Endothelial cell of umbilical vein (primary cell): ENCODE data around the gene TTC17. TPM values are rescaled to one million over a fixed set of nuclear protein-coding genes. Genes with fewer than 3 reads are reported as not detected.

Source experiments
- BruUV-seq: library from RNA; stranded (reverse); fragments of 400-500 nt; replicated peaks from 2 replicates; lab custom pipeline; 2021; lab: Mats Ljungman, UMichigan
- CTCF ChIA-PET: fragments of 300-600, 350-600 bp; sonication (Branson Sonifier 250); formaldehyde crosslinking; loops from one replicate; lab custom pipeline; 2021; ENCODE audit warnings: antibody characterized with exemption, inconsistent platforms; lab: Charles Lee
- POLR2A ChIA-PET: fragments of 300-600, 350-600 bp; sonication (Branson Sonifier 250); formaldehyde crosslinking; loops from one replicate; lab custom pipeline; 2021; ENCODE audit warnings: antibody characterized with exemption, inconsistent platforms; lab: Charles Lee
- DNase-seq: peaks from one replicate; pipeline ENCODE4 v3.0.0-alpha.2; 2011; ENCODE audit warnings: low read depth, low spot score
- FAIRE-seq: peaks from 2 replicates; lab custom pipeline; 2011; peaks lifted over from hg19 to GRCh38; lab: Jason Lieb, UNC
- H2AFZ ChIP-seq: 2 replicates; pipeline ENCODE4 v1.6.0; 2012; ENCODE audit warnings: low read depth, low read length, control low read depth, inconsistent platforms
- H3K27ac ChIP-seq: 2 replicates; pipeline ENCODE4 v1.5.1; 2011; ENCODE audit warnings: low read depth, mild to moderate bottlenecking, control low read depth, low read length, moderate library complexity; ENCODE audit not compliant: insufficient read depth
- H3K27me3 ChIP-seq, 2 experiments: 2 replicates each; pipeline versions ENCODE4 v1.6.0 to v1.6.1; 2011; ENCODE audit warnings: low read length in 2 of 2, mixed read lengths in 1 of 2; ENCODE audit not compliant: control insufficient read depth in 2 of 2, insufficient read depth in 2 of 2
- H3K36me3 ChIP-seq, 2 experiments: 2 replicates in 1 of 2; 3 replicates in 1 of 2; pipeline ENCODE4 v1.5.1; 2011; ENCODE audit warnings: low read length in 2 of 2, mild to moderate bottlenecking in 1 of 2, moderate library complexity in 1 of 2; ENCODE audit not compliant: control insufficient read depth in 2 of 2, insufficient read depth in 2 of 2; ENCODE audit errors: extremely low read depth in 1 of 2
- H3K4me1 ChIP-seq: 3 replicates; pipeline ENCODE4 v1.5.1; 2011; ENCODE audit warnings: mild to moderate bottlenecking, low read length; ENCODE audit not compliant: control insufficient read depth, insufficient read depth; ENCODE audit errors: extremely low read depth
- H3K4me2 ChIP-seq: 2 replicates; pipeline ENCODE4 v1.6.1; 2011; ENCODE audit warnings: low read length, control low read depth, mixed read lengths; ENCODE audit not compliant: insufficient read depth
- H3K4me3 ChIP-seq, 3 experiments: fragments of 200-600 bp in 1 of 3; sonication (generic), shearing (Covaris generic) in 1 of 3; replicated peaks in 1 of 3; 2 replicates each; pipeline ENCODE4 v1.5.1; 2011 to 2016; ENCODE audit warnings: control low read depth in 3 of 3, low read length in 3 of 3, mild to moderate bottlenecking in 2 of 3, inconsistent platforms in 1 of 3, low read depth in 1 of 3, moderate library complexity in 1 of 3; ENCODE audit not compliant: insufficient read depth in 1 of 3
- H3K79me2 ChIP-seq: 2 replicates; pipeline ENCODE4 v1.6.0; 2012; ENCODE audit warnings: low read length, inconsistent platforms; ENCODE audit not compliant: control insufficient read depth, insufficient read depth
- H3K9ac ChIP-seq: replicated peaks from 2 replicates; pipeline ENCODE3; 2011; ENCODE audit warnings: low read length, control low read depth; ENCODE audit not compliant: insufficient read depth; ENCODE audit errors: extremely low read depth
- H3K9me1 ChIP-seq: replicated peaks from 3 replicates; pipeline ENCODE4 v1.6.0; 2011; ENCODE audit warnings: mild to moderate bottlenecking, low read length; ENCODE audit not compliant: control insufficient read depth, insufficient read depth; ENCODE audit errors: extremely low read depth
- H3K9me3 ChIP-seq: replicated peaks from 2 replicates; pipeline ENCODE4 v1.5.1; 2012; ENCODE audit warnings: low read length, inconsistent platforms; ENCODE audit not compliant: control insufficient read depth, insufficient read depth
- H4K20me1 ChIP-seq: replicated peaks from 2 replicates; pipeline ENCODE3; 2011; ENCODE audit warnings: mild to moderate bottlenecking, low read length; ENCODE audit not compliant: control insufficient read depth, insufficient read depth; ENCODE audit errors: extremely low read depth
- CTCF ChIP-seq, 2 donors: IDR thresholded peaks; 1 replicate in 1 of 2; 2 replicates in 1 of 2; pipeline ENCODE4 v1.5.1; 2011; ENCODE audit warnings: low read length in 2 of 2, mild to moderate bottlenecking in 2 of 2, moderate library complexity in 2 of 2, control low read depth in 1 of 2, inconsistent platforms in 1 of 2, low read depth in 1 of 2; ENCODE audit not compliant: insufficient read depth in 1 of 2; ENCODE audit errors: extremely low read depth in 1 of 2
- EZH2 ChIP-seq: IDR thresholded peaks from 2 replicates; pipeline ENCODE4 v1.6.1; 2012; ENCODE audit warnings: borderline replicate concordance, low read depth, mild to moderate bottlenecking, moderate library complexity, low read length, inconsistent platforms; ENCODE audit not compliant: severe bottlenecking
- FOS ChIP-seq: IDR thresholded peaks from 2 replicates; pipeline ENCODE4 v1.6.1; 2011; ENCODE audit warnings: mild to moderate bottlenecking, low read length, moderate library complexity, borderline replicate concordance; ENCODE audit not compliant: insufficient read depth
- GATA2 ChIP-seq: IDR thresholded peaks from 2 replicates; pipeline ENCODE4 v1.7.0; 2011; ENCODE audit warnings: low read depth, mild to moderate bottlenecking, moderate library complexity, mixed read lengths, low read length; ENCODE audit not compliant: insufficient read length, insufficient read depth
- JUN ChIP-seq: IDR thresholded peaks from 2 replicates; pipeline ENCODE4 v1.6.1; 2011; ENCODE audit warnings: borderline replicate concordance, low read depth; ENCODE audit not compliant: insufficient read length, insufficient read depth
- MAX ChIP-seq: IDR thresholded peaks from 2 replicates; pipeline ENCODE4 v1.6.1; 2011; ENCODE audit not compliant: insufficient read depth, insufficient read length
- MYC ChIP-seq: IDR thresholded peaks from one replicate; pipeline ENCODE4 v1.6.1; 2011; ENCODE audit warnings: mild to moderate bottlenecking, low read depth, low read length
- POLR2A ChIP-seq: IDR thresholded peaks from 2 replicates; pipeline ENCODE4 v1.6.1; 2012; ENCODE audit warnings: low read depth, mild to moderate bottlenecking, control low read depth, low read length
- POLR2AphosphoS5 ChIP-seq: IDR thresholded peaks from 2 replicates; pipeline ENCODE4 v1.6.1; 2012; ENCODE audit warnings: low read depth, mild to moderate bottlenecking, control low read depth, low read length, moderate library complexity; ENCODE audit not compliant: insufficient read depth
- dilution Hi-C: fragments of 300-500 bp; cut with MboI; formaldehyde crosslinking; loops from one replicate; pipeline ENCODE4 v1.15.0; 2019; ENCODE audit warnings: low sequenced_read_pairs; ENCODE audit not compliant: extremely low pct_ligation_motif_present
- intact Hi-C: fragments of 100-400 bp; cut with micrococcal nuclease; formaldehyde crosslinking; loops from one replicate; pipeline ENCODE4 v1.10.0; 2022
- polyA plus RNA-seq, 4 experiments: library from polyadenylated mRNA; depleted of rRNA in 3 of 4; stranded (reverse) in 3 of 4; unstranded in 1 of 4; fragments of >200 nt; gene quantifications; 2 replicates each; pipeline versions ENCODE4 v1.2.1 to v1.2.3, GENCODE V29; 2011 to 2012; ENCODE audit warnings: missing spikeins in 1 of 4
- total RNA-seq: library from RNA; stranded (reverse); gene quantifications from 2 replicates; pipeline ENCODE4 v1.2.3, GENCODE V29; 2021

The TTC17 gene
- total and polyA plus RNA-seq, 2 donors (not counting 3 experiments of a cell fraction or from before 2014, with no cell fraction given), result 60.7 to 66.8 TPM

GRCh38 chr11:43403357-43404231 is 44.9 kb downstream of the TTC17 start:
- H3K79me2 ChIP-seq, result no peaks in the 10 kb centered on the region
- H3K9me1 ChIP-seq, result peaks cover 2% of the 10 kb centered on the region
- H2AFZ ChIP-seq, result no peak overlapping the region
- TF ChIP-seq FOS, result no peak
- no peak for TF ChIP-seq POLR2AphosphoS5
- TF ChIP-seq MYC, result no peak
- no peak for TF ChIP-seq CTCF (IDR thresholded peaks at IDR 0.05; ENCODE audit: extremely low read depth in 1 of 2, insufficient read depth in 1 of 2, low read depth in 1 of 2, low read length in 2 of 2)
- TF ChIP-seq POLR2A, result no peak
- TF ChIP-seq EZH2, result no peak
- no peak for TF ChIP-seq JUN
- no peak for TF ChIP-seq GATA2
- no peak for TF ChIP-seq MAX
- no peak overlapping the region for H3K27ac ChIP-seq
- no peaks in the 10 kb centered on the region for H4K20me1 ChIP-seq
- DNase-seq (no peak), FAIRE-seq (no peak)
- H3K9me3 ChIP-seq, result no peaks in the 10 kb centered on the region
- H3K4me1 ChIP-seq, result no peaks in the 10 kb centered on the region
- H3K4me3 ChIP-seq, result no peak overlapping the region
- peaks cover 3 to 20% of the 10 kb centered on the region in 2 experiments for H3K36me3 ChIP-seq
- dilution Hi-C loops, result no loop called here
- no peak overlapping the region for H3K4me2 ChIP-seq
- no TSS peak for BruUV-seq
- POLR2A ChIA-PET, result no interaction called here
- H3K27me3 ChIP-seq, result no peaks in the 10 kb centered on the region
- CTCF ChIA-PET, result interaction anchor here (1.7 to 2.8 kb wide), 3 partner anchors 12 to 19 kb away, joined by 5 to 16 read pairs (median 10); no protein-coding TSS in a partner anchor
- no peak overlapping the region for H3K9ac ChIP-seq
- intact Hi-C loops, result no loop called here
